NCI-H1105 treated with DMSO at 0.1 percent for 48 hours (cell line): Measurements from ENCODE around the gene SLC8A1.

Experiments
- DNase-seq: peaks from one replicate; lab custom pipeline; 2025; lab: John Stamatoyannopoulos, UW

The SLC8A1 gene

DNA sequence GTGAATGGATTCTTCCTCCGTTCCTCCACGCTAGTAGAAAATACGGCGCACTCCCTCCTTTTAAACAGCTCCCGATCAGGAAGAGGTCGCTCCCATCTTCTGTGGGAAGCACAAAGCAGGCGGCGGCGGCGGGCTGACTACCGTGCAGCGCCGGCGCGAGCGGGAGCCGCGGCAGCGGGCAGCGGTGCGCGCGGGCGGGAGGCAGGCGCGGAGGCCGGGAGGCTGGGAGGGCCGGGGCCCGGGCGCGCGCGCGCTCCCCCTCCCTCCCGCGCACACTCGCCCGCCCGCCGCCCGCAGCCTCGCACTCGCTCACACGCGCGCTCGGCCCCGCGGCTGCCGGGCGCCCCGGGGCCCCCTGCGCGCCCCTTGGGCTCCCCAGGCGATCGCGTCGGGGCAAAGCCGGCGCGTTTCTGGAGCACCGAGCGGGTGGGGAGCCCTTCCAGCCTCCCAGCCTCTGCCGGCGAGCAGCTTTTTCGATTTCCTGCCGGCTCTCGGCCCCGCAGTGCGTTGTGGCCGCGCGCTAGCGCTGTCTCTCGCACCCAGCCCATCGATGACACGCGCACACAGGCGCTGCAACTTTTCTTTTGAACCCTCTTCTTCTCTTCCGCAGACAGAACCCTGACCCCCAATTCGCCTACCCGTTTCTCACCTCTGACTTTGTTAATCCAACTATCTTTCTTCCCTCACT is at the start of gene SLC8A1:
TSS of gene SLC8A1 (minus strand) at position 173 of the 688 bp plus-strand sequence.
- peak; percentile 54 for DNase-seq

DNA sequence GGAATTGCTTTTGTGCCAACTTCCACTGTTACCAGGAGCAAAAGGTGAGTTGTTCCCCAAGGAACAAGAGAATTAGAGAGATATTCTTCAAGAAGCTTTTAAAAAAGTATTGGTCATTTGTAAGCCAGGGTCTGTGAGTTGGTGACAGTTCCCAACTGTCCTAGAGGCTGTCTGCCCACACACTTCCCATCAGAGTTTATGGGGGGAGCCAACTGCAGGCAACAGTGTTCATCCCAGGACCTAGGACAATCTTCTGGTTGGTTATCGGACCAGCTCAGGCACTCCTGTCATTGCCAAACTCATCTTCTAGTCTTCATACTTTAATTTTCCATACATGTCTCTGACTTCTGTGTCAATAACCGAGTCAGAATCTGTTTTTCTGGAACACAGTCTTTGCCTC is 47.5 kb upstream of the SLC8A1 start:
- DNase-seq: no peak

DNA sequence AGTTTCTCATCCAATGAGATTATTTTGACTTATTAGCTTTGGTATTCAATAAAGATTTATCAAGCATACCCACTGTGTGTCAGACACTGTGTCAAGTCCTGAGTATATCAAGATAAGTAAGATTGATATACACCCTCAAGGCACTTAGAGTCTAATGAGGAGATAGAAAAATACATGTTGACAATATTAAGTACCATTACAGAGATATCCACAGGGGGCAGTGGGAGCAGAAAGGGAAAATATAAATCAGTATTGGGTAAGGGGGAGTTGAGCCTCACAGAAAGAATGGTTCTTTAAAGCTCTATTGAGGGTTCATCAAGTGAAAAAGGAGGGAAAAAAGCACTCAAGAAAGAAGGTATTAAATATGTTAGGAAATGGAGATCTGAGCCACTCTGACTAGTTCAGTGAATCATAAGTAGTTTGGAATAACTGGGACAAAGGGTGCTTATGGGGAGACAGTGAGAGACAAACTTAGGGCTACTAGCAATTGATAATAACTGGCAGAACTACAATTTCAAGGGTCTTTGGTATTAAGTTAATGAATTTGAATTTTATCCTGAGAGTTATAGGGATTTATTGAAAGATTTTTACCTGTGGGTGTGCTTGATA is 45.5 kb upstream of the SLC8A1 start:
- DNase-seq: no peak

DNA sequence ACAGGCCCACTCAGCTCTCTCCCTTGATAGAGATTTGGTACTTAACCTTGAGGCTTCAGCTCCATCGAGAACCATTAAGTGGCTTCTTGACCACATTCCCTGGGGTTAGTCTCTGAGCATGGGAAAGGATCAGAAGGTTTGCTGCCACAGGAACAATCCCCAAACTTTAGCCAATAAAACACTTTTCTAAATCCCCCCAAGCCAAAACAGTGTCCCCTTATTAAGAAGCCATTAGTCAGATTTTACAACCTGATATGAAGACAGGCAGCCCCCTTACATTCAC is 37.7 kb upstream of the SLC8A1 start:
- no peak for DNase-seq

DNA sequence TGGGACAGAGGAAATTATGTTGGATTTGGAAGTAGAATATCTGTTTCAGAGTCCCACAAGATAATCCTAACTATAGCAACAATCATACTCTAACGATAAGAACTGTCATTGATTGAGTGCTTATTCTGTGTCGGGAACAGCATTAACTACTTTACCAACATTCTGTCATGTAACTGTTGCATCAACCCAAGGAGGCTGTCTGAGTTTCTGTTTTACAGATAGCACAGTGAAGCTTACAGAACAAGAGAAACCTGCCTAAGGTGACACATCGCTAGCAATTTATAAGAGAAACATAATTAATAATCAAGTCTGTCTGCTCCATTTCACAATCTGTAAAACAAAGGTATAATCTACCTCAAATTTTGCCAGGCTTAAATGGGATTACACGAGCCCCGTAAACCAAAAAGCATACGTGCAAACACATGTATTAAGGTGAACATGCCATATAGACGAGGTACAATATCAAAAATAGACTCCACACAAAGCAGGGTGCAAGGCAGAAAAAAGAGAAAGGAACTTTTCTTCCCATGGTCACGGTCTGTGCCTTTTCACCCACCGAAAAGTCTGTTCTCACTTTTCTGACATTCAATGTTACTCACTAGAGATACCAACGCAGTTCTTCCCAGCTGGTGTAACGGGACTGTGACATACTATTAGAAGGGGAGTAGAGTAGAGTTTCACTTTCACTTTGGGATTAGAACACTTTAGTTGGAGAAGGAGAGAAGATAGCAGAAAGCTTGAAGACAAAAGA is 37.2 kb upstream of the SLC8A1 start:
- no peak for DNase-seq

DNA sequence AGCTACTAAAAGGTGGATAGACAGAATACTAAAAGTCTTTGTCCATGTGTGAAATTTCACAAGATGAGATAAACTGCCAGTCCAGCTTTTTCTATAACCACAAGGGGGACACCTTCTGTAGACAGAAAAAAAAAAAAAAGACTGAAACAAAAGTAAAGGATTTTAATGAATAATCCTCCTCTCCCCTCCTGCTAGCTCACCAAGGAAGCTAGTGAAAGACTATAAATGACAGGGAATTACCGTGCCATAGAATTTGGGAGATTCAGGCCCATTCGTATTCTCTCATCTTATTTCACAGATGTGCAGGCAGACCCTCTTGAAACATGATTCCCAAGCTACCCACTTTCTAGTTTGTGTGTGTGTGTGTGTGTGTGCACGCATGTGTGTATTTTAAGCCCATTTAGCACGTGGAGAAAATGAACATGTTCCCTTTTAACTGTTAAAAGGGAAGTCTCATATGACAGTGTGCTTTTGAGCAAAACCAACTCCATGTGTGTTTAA is 36.3 kb upstream of the SLC8A1 start:
- DNase-seq: no peak

DNA sequence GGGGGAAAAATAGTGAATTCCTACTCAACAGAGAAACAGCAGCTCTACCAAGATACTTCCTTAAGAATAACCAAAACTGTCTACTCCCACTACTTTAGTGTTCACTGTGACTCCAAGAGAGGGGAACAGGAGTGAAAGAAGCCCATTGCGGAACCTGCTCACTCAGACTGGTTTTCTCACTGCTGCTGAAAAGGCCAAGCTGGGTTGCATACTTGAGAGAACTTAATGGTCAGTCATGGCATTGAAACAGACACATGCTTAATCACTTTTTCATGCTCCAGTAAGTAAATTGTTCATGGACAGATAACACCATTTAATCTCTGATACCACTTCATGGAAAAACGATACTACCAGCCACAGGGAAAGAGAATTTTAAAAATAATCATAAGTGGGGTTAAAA is 35.7 kb upstream of the SLC8A1 start:
- no peak for DNase-seq

DNA sequence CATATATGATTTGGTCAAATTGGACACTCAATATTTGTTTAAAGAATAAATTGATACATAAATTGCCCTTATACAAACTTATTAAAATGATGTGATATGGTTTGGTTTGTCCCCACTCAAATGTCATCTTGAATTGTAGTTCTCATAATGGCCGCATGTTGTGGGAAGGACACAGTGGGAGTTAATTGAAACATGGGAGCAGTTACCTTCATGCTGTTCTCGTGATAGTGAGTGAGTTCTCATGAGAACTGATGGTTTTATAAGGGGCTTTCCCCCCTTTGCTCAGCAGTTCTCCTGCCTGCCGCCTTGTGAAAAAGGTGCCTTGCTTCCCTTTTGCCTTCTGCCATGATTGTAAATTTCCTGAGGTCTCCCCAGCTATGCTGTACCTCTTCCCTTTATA is 34.0 kb upstream of the SLC8A1 start:
- no peak for DNase-seq

DNA sequence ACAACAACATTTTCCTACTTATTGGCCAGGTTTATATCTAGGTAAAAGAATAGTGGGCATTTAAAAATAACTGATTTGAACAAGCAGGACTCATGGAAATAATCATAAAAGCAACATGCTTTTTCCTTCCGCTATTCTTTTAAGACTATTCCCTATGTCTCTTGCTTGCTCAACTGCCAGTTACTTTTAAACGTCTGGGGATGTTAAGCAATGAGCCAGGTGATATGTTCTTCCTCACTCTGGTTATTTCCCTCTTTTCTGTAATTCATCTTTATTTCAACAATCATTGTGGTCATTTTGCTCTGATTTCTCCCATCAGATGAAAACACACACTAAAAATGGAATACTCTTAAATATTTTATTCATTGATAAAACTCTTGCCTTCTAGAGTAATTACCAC is 33.4 kb upstream of the SLC8A1 start:
- DNase-seq: no peak

DNA sequence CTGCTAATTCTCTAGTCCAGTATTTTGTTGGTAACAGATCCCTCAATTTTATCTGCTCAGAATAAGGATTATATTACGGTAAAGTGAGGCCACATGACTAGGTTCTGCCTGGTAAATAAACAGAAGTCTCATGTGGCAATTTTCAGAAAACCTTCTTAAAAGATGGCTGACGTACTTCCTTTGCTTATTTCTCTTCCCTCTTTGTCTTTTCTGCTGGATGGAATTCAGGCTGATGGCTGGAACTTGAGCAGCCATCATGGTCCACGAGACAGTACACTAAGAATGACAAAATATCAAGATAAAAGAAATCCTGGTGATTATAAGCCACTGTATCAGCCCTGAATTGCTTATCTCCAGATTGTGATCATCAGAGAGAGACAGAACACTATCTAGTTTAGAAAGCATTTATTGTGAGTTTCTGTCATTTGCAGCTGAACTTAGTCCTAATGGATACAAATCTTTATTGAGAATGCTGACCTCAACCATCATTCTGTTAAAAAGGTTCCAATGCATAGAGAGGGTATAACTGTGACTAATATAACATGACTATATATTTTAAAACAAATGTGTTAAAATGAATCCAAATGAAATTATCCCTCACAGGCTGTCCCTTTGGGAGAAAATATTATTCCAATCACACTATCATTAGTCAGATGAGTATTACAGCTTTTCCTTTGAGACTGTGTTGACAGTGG is 31.8 kb upstream of the SLC8A1 start:
- no peak for DNase-seq

DNA sequence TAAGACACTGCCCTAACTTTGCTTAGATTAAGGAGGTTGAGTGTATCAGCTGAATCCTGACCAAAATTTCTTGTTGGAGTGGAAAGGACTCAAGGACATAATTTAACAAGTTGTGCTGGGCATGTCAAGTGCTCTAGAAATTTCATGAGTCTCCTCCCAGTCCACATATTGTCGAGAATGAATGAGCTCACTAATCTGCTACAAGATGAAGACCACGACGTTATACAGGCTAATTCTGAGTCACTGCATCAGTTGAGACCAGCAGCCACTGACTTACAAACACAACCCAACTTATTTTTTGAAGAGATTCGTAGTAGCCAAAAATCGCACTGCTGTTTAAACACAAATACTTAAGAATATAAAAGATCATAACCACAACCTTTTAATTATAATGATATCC is 28.7 kb upstream of the SLC8A1 start:
- no peak for DNase-seq

DNA sequence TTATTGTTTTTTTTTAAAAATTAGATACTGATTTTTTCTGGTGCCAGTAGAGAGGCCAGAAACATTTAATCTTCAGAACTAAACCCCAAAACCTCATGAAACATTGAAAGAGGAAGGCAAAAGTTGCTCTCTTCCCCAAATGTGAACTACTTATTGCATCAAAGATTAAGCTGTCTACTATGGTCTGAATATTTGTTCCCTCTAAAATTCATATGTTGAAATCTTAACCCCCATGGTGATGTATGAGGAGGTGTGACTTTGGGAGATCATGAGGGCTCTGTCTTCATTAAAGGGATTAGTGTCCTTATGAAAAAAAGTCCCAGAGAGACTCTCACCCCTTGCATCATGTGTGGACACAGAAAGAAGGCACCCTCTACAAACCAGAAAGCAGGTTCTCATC is 28.2 kb upstream of the SLC8A1 start:
- no peak for DNase-seq

DNA sequence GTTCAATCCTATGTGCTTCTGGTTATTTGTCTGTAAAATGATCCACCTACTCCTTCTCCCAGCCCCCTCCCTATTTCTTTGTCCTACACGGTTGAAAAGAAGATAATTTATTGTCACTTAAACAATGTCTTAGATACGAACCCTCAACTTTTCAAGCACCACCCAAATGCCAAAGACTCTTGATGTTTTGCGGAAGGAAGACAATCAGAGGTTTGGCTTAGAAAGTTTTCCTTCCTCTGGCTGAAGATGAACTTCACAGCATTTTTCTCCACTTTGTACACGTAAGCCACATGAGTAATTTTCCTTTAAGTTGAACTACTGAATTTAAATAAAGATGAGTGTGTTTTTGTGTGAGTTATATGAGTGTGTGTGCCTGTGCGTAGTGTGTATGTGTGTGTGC is 25.5 kb upstream of the SLC8A1 start:
- no peak for DNase-seq

DNA sequence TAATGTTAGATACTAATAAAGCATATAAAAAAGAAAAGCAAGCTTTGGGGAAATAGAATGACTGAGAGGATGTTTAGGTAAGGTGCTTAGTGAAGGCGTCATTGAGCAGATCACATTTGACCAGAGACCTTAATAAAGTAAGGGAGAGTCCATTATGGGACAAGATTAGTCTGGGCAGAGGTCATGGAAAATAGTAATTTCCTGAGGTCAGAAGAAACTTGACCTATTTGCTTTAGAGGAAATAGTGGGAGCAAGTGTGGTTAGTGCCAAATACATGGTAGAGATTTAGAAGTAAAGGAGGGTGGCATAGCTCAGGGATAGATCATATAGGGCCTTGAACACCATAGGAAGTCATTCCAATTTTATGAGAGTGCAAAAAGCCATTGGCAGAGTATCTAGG is 24.5 kb upstream of the SLC8A1 start:
- DNase-seq: no peak

DNA sequence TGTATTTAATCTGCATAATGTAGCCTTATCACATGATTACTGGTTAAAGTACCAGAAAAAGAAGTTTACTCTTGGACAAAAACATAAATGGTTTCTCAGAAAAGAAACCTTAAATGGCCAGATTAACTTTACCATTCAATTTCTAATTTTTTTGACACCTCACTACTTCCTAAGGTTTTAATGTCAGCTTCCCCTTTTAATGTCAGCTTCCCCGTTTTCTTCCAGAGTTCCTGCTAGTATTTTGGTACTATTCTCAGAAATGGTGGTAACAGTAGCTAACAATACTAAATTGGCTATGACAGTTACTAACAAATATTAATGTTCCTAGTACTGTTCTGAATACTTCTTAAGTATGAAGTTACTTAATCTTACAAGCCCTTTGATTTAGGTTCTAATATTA is 22.4 kb upstream of the SLC8A1 start:
- no peak for DNase-seq

DNA sequence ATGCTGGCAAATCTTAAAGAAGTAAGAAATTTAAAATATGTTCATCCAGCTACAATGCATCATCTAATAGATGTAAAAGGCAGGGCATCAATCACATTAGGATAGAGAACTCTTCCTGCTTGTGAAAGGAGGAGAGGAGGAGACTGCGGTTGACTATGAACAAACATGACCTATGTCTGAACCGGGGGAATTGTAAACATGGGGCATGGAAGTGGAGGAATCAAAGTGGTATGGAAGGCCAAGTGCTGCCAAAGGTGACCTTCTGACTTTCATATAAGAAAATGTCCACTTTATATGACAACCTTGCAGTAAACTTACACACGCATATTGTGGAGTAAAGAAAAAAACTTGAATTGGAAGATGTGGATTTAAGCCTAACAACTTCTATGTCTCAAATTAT is 20.0 kb upstream of the SLC8A1 start:
- DNase-seq: no peak

DNA sequence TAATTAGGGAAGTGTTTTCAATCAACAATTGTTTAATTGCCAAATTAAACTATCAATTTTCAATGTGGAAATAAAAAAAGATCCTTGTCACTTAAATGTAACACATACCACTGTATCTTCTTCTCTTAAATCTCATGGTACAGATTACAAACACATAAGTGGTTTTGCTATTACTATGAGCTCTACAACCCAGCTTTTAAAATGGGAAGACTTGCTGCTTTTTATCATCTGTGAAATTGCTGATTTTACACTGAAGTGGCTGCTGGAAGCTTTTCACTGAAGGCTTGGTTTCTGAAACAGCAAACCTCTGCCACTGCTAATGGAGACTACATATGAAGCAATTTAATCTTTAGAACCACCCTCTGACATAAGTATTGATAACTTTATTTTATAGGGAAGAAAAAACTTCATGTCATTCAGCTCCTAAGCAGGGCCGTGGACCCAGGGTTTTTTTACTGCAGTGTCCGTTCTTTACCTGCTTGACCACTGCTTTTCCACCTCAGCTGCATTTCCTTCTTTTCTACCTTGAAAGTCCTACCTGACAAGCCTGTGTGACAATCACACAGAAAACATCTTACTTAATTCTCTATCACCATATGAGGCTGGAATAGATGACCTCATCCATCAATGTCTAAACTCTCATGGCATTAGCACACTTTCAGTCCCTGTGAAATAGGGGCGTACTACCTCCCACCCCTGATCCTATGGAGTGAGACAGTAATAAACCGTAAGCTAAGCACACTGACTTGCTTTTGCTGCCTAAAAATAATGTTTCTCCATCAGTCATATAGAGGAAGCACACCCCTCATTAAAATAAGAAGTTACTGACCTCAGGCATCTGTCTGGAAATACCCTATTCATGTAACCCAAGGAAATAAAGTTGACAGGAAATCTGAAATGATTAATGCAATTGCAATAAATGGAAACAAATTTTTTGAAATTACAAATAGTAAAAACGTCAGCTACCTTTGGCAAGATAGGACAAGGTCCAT is 19.2 kb upstream of the SLC8A1 start:
- no peak for DNase-seq

DNA sequence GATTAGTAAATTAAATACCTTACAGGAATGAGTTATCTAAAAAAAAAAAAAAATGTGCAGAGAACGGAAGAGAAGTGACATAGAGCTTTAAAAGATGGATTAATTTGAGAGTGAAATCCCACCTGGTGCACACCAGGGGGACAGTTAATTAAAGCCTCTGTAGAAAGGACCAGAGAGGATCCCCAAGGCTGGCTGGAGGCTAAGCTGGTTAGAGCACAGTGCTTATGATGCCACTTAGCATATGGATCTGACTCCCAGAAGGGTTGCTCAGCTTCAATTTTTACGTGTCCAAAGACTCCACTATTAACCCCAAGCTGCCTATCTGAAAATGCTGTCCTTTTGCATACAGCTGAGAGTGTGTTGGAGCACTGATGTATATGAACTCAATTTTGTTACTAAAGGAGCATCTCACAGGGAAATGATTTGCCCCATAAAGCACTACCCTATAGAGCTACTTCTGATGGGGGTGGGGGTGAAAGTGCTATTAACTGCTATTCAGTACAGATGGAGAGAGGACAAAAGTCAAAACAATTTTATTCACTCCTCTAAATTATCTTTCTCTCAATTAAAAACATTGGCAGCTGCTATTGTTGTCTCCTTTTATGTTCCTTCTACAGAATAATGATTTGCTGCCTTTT is 15.2 kb upstream of the SLC8A1 start:
- peak; percentile 53 for DNase-seq

DNA sequence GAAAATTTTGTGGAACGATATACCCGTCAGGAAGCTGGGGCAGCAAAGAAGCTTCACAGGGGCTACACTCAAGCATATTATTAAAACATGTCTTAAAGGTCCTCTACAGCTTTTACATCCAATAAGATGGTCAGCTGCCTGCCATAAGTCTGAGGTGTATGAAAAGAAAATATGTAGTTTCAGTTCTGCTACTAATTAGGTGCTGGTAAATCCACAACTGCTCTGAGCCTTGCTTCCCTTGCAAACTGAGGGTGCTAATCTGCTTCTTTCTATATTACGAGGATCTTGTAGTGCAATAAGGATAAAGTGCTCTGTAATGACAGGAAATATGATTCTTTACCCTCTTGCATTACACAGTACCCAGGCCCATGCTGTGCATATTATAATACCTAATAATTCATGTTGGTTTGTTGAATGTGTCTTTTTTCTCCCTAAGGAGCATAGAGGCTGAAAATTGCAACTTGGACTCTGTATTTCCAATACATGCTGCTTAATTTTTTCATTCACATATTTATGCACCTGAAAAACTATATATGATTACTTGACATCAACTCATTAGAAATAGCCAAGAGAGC is 14.5 kb upstream of the SLC8A1 start:
- no peak for DNase-seq

DNA sequence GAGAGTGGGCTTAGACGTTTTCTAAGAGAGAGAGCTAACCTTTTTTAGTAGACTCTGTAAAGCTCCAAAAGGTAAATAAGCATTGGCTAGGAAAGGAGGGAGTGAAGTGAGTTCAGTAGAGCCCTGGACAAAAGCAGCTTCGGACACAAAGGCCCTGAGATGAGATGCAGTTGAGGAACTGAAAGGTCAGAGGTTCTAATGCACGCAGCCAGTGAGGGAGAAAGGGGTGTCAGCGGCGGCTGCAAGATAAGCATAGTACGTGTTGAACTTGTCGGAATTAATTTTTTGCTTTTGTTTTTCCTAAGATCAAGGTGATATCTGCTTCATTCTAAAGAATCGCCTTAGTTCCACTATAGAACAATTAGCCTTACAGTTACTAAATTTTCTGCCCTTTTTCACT is 11.2 kb upstream of the SLC8A1 start:
- no peak for DNase-seq

DNA sequence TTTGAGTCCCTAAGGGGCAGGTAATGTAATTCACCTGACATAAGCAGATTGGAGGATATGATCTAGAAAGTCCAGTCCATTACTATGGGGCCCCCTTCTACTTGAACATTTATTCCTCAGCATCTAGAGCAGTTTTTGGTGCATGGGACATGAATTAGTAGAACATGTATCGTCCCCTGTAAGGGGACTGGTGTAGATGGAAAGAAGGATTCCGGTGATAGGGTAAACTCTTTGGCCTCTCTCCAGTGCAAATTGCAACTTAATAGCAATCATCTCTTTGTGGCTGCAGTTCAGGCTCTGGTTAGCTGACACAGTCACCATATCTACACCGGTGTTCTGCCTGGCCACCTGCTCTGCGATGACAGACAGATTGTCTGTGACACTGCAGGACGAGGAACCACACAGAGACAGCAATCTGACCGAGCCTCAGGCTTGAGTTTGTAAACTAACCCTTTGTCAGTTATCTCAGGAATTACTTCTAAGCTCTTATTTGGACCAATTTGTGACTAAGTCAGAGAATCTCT is 6.4 kb upstream of the SLC8A1 start:
- peak; percentile 87 for DNase-seq
